Lower leg skin (tissue), 4 donors: ENCODE data around the gene DHRS7C. TPM values are rescaled to one million over a fixed set of nuclear protein-coding genes. Genes with fewer than 3 reads are reported as not detected.

ENCODE experiments used
- DNase-seq, 2 donors: peaks; one replicate each; pipeline ENCODE4 v3.0.0-alpha.2; 2019; ENCODE audit warnings: low spot score in 2 of 2
- H3K4me3 ChIP-seq: fragments of 200-600 bp; sonication (generic); 2 replicates; pipeline ENCODE4 v1.5.1; 2017; ENCODE audit warnings: mild to moderate bottlenecking, low read depth; ENCODE audit not compliant: poor library complexity, severe bottlenecking
- POLR2A ChIP-seq, 2 donors: fragments of 450-650 bp; IDR thresholded peaks; one replicate each; pipeline ENCODE4 v1.6.1; 2016 to 2017; ENCODE audit warnings: antibody characterized with exemption in 2 of 2, mild to moderate bottlenecking in 1 of 2, moderate library complexity in 1 of 2
- WGBS, 2 donors: methylation state at CpG; one replicate each; pipeline ENCODE4 v1.1.5; 2018; 5-methylcytosine and 5-hydroxymethylcytosine counted together
- intact Hi-C: fragments of 100-400 bp; cut with DNase I; formaldehyde crosslinking; loops from one replicate; pipeline ENCODE4 v1.15.0; 2023; ENCODE audit warnings: low total_unique reads
- total RNA-seq, 4 donors: library from RNA; depleted of rRNA; stranded (reverse); fragments of >200 nt; gene quantifications; one replicate each; pipeline ENCODE4 v1.1.0, GENCODE V29; 2016
- TF ChIP-seq, protein P1 (sequence below), 3 donors: fragments of 450-650 bp; IDR thresholded peaks; one replicate each; pipeline ENCODE4 v1.5.1; 2016; ENCODE audit warnings: antibody characterized with exemption in 3 of 3, mild to moderate bottlenecking in 3 of 3, moderate library complexity in 2 of 3

Gene DHRS7C, protein sequence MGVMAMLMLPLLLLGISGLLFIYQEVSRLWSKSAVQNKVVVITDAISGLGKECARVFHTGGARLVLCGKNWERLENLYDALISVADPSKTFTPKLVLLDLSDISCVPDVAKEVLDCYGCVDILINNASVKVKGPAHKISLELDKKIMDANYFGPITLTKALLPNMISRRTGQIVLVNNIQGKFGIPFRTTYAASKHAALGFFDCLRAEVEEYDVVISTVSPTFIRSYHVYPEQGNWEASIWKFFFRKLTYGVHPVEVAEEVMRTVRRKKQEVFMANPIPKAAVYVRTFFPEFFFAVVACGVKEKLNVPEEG
- total RNA-seq = not detected

DNA sequence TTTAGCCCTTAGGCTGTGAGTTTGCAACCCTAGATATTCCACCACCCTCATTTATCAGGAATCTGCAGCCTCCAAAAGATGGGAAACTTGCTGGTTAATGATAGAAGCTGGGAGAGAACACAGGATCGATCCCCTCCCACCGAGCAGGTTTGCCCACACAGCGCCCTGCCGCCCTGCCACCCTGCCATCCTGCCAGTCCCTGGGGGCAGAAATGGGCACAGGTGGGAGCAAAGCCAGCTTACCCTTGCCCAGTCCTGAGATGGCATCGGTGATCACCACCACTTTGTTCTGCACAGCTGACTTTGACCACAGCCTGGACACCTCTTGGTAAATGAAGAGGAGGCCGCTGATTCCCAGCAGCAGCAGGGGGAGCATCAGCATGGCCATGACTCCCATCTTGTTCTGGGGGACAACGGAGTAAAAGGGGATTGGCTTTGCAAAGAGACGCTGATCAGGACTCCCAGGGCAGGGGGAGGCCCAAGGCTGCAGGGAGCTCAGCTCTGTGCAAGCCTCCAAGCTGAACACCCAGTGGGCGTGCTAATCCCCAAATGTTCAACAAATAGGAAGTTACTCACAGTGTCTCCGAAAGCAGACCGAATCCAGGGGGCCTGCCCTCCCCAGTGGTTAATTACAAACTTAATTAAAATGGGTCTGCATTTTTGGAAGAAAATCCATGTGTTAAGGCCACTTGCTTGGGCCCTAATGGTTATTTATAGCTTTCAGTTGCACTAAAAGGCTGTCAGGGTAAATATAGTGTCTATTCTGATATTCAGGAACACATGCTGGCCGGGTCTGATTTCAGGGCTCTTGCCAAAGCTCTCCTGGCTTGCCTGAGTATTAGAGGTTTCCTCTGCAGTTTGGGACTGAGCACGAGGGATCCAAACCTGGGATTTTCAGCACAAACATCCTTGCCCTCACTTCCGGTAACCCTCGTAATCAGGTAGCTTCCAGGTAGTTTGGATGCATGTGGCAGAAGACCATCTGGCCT is at the start of gene DHRS7C:
DHRS7C (minus strand) TSS at position 704 of the 988 bp plus-strand sequence; CDS start at position 396, 308 bp downstream.
- no peak for TF ChIP-seq POLR2A (IDR thresholded peaks at IDR 0.05)
- TF ChIP-seq, protein P1, sequence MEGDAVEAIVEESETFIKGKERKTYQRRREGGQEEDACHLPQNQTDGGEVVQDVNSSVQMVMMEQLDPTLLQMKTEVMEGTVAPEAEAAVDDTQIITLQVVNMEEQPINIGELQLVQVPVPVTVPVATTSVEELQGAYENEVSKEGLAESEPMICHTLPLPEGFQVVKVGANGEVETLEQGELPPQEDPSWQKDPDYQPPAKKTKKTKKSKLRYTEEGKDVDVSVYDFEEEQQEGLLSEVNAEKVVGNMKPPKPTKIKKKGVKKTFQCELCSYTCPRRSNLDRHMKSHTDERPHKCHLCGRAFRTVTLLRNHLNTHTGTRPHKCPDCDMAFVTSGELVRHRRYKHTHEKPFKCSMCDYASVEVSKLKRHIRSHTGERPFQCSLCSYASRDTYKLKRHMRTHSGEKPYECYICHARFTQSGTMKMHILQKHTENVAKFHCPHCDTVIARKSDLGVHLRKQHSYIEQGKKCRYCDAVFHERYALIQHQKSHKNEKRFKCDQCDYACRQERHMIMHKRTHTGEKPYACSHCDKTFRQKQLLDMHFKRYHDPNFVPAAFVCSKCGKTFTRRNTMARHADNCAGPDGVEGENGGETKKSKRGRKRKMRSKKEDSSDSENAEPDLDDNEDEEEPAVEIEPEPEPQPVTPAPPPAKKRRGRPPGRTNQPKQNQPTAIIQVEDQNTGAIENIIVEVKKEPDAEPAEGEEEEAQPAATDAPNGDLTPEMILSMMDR (IDR thresholded peaks at IDR 0.05) = no peak
- no peak within 1 kb of the TSS for H3K4me3 ChIP-seq
- no peak for DNase-seq
- intact Hi-C loops = no loop called here
- WGBS, 2 donors = 66 to 75% methylated on average over 14 to 15 of the region's 15 CpGs

DNA sequence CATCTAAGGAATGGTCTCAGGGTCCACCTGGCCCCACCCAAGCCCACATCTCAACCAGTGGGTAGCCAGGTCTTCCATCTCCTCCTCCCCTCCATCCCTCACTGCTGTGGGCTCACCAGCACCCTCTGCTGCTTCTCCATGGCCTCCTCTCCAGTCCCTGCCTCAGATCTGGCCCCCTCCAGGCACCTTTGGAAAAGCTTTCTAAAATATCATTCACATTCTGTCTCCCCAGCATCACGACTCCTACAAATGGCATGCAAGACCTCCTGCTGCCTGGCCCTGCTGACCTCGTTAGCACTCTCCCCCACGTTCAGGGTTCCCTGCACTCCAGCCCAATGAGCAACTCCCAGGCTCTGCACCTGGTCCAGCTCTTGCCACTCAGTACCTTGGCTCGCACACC is 48.0 kb upstream of the DHRS7C start:
- no peak for TF ChIP-seq POLR2A (IDR thresholded peaks at IDR 0.05)
- TF ChIP-seq, protein P1 (IDR thresholded peaks at IDR 0.05) = no peak
- H3K4me3 ChIP-seq = no peak overlapping the region
- DNase-seq = peak in 1 of 2 donors; percentile 67
- WGBS, 2 donors = 65 to 82% methylated on average over 4 of the region's 4 CpGs
- intact Hi-C loops = no loop called here

- peak; percentile 58 to 87 for DNase-seq
- H3K4me3 ChIP-seq = no peak overlapping the region
- intact Hi-C loops = no loop called here
- 57 to 59% methylated on average over 11 of the region's 11 CpGs for WGBS, 2 donors
- no peak for TF ChIP-seq POLR2A (IDR thresholded peaks at IDR 0.05)
- TF ChIP-seq, protein P1 (IDR thresholded peaks at IDR 0.05) = no peak
Observed at GRCh38 chr17:9837551-9838471, 46.4 kb upstream of the DHRS7C start.

GRCh38 chr17:9833922-9834321 is 42.5 kb upstream of the DHRS7C start:
- 83 to 87% methylated on average over 4 of the region's 4 CpGs for WGBS, 2 donors

More at GRCh38 chr17:9833922-9834321, 42.5 kb upstream of the DHRS7C start:
- no peak for TF ChIP-seq POLR2A (IDR thresholded peaks at IDR 0.05)
- TF ChIP-seq, protein P1 (IDR thresholded peaks at IDR 0.05) = no peak
- intact Hi-C loops = no loop called here
- no peak for DNase-seq
- no peak overlapping the region for H3K4me3 ChIP-seq
